NB4 (cell line): ENCODE results near the gene WNT2.

Experiments used
- POLR2A ChIP-seq: IDR thresholded peaks from 2 replicates; pipeline ENCODE4 v1.6.1; 2011; ENCODE audit warnings: mild to moderate bottlenecking; ENCODE audit not compliant: insufficient read length; ENCODE audit errors: extremely low read depth
- TF ChIP-seq, protein P1 (sequence below): IDR thresholded peaks from one replicate; pipeline ENCODE4 v1.5.1; 2012; ENCODE audit warnings: low read depth, low read length

GRCh38 chr7:117308891-117309290 is 14.0 kb downstream of the WNT2 start:
- TF ChIP-seq POLR2A = no peak
- TF ChIP-seq, protein P1, sequence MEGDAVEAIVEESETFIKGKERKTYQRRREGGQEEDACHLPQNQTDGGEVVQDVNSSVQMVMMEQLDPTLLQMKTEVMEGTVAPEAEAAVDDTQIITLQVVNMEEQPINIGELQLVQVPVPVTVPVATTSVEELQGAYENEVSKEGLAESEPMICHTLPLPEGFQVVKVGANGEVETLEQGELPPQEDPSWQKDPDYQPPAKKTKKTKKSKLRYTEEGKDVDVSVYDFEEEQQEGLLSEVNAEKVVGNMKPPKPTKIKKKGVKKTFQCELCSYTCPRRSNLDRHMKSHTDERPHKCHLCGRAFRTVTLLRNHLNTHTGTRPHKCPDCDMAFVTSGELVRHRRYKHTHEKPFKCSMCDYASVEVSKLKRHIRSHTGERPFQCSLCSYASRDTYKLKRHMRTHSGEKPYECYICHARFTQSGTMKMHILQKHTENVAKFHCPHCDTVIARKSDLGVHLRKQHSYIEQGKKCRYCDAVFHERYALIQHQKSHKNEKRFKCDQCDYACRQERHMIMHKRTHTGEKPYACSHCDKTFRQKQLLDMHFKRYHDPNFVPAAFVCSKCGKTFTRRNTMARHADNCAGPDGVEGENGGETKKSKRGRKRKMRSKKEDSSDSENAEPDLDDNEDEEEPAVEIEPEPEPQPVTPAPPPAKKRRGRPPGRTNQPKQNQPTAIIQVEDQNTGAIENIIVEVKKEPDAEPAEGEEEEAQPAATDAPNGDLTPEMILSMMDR = no peak
